Gastrocnemius medialis (tissue), 4 donors: ENCODE results near the gene UCK2. TPM values are rescaled to one million over a fixed set of nuclear protein-coding genes. Genes with fewer than 3 reads are reported as not detected.

Source experiments
- ATAC-seq, 2 donors: fragments of 150-250 bp; one replicate each; pipeline ENCODE4 v1.9.1; 2016
- DNase-seq, 2 donors: peaks; one replicate each; pipeline ENCODE4 v3.0.0-alpha.2; 2019
- H3K27ac ChIP-seq, 4 donors: fragments of 200-600 bp; sonication (generic); 1 replicate in 1 of 4; 2 replicates in 3 of 4; pipeline ENCODE4 v1.5.1; 2016 to 2018; ENCODE audit warnings: mild to moderate bottlenecking in 2 of 4, moderate library complexity in 1 of 4
- H3K27me3 ChIP-seq, 3 donors: fragments of 200-600 bp; sonication (generic) in 2 of 3; 1 replicate in 1 of 3; 2 replicates in 2 of 3; pipeline versions ENCODE4 v1.5.1 to v1.6.0; 2016 to 2019; ENCODE audit warnings: mild to moderate bottlenecking in 1 of 3, moderate library complexity in 1 of 3
- H3K36me3 ChIP-seq, 2 donors: fragments of 200-600 bp; sonication (generic) in 1 of 2; one replicate each; pipeline ENCODE4 v1.5.1; 2017 to 2018
- H3K4me1 ChIP-seq, 2 donors: fragments of 200-600 bp; sonication (generic) in 1 of 2; one replicate each; pipeline ENCODE4 v1.5.1; 2016 to 2017; ENCODE audit warnings: mild to moderate bottlenecking in 2 of 2
- H3K4me3 ChIP-seq, 4 donors: fragments of 200-600 bp; sonication (generic) in 3 of 4; 1 replicate in 1 of 4; 2 replicates in 3 of 4; pipeline ENCODE4 v1.5.1; 2016 to 2019; ENCODE audit warnings: mild to moderate bottlenecking in 2 of 4
- H3K9me3 ChIP-seq, 3 donors: fragments of 200-600 bp; sonication (generic) in 2 of 3; 1 replicate in 1 of 3; 2 replicates in 2 of 3; pipeline ENCODE4 v1.5.1; 2016 to 2019
- CTCF ChIP-seq, 5 experiments: fragments of 450-650 bp in 3 of 5; fragments of 200-600 bp in 2 of 5; sonication (generic) in 2 of 5; IDR thresholded peaks in 4 of 5; conservative IDR thresholded peaks in 1 of 5; 1 replicate in 4 of 5; 2 replicates in 1 of 5; pipeline ENCODE4 v1.5.1; 2016 to 2019; ENCODE audit warnings: antibody characterized with exemption in 5 of 5, mild to moderate bottlenecking in 3 of 5, moderate library complexity in 3 of 5
- POLR2A ChIP-seq, 2 donors: fragments of 450-650 bp; IDR thresholded peaks; one replicate each; pipeline ENCODE4 v1.6.1; 2017; ENCODE audit warnings: antibody characterized with exemption in 2 of 2, mild to moderate bottlenecking in 2 of 2, moderate library complexity in 2 of 2
- in situ Hi-C, 4 donors: fragments of 200-750 bp; cut with MboI; loops; one replicate each; pipeline versions ENCODE4 v1.15.0 to v1.8.0; 2017; ENCODE audit warnings: low sequenced_read_pairs in 4 of 4
- intact Hi-C: fragments of 100-400 bp; cut with DNase I; formaldehyde crosslinking; loops from one replicate; pipeline ENCODE4 v1.15.1; 2023; ENCODE audit warnings: low total_unique reads
- total RNA-seq, 4 donors: library from RNA; depleted of rRNA; stranded (reverse); fragments of >200 nt; gene quantifications; one replicate each; pipeline versions ENCODE4 v1.1.0 to v1.2.3, GENCODE V29; 2016

Gene UCK2
- total RNA-seq, 4 donors from 2014 or later: 14.0 to 32.7 (median 24.1) TPM

GRCh38 chr1:165875604-165876003, 48.2 kb downstream of the UCK2 start:
- in situ Hi-C loops: no loop called here
- no peak for ATAC-seq
- no peak for TF ChIP-seq POLR2A (IDR thresholded peaks at IDR 0.05)
- no peak for TF ChIP-seq CTCF (IDR thresholded peaks at IDR 0.05 in 4 of 5, conservative IDR thresholded peaks at IDR 0.05 in 1 of 5)

GRCh38 chr1:165876121-165876520, 48.7 kb downstream of the UCK2 start:
- in situ Hi-C loops: no loop called here
- Histone ChIP-seq H3K36me3 (no peaks in the 10 kb centered on the region), H3K27ac (no peak overlapping the region), H3K27me3 (no peaks in the 10 kb centered on the region), H3K4me3 (no peak overlapping the region), H3K4me1 (peaks cover 2 to 4% of the 10 kb centered on the region in 2 donors), H3K9me3 (no peaks in the 10 kb centered on the region)
- no peak for TF ChIP-seq POLR2A (IDR thresholded peaks at IDR 0.05)
- no peak for TF ChIP-seq CTCF (IDR thresholded peaks at IDR 0.05 in 4 of 5, conservative IDR thresholded peaks at IDR 0.05 in 1 of 5)
- no peak for ATAC-seq
- intact Hi-C loops: no loop called here
- no peak for DNase-seq

More at GRCh38 chr1:165875604-165876003, 48.2 kb downstream of the UCK2 start:
- H3K4me1 ChIP-seq: peaks cover 6 to 8% of the 10 kb centered on the region in 2 donors
- intact Hi-C loops: no loop called here
- H3K9me3 ChIP-seq: no peaks in the 10 kb centered on the region
- H3K27me3 ChIP-seq: no peaks in the 10 kb centered on the region
- no peaks in the 10 kb centered on the region for H3K36me3 ChIP-seq
- no peak for DNase-seq
- no peak overlapping the region for H3K4me3 ChIP-seq
- no peak overlapping the region for H3K27ac ChIP-seq

GRCh38 chr1:165877411-165877810, 50.0 kb downstream of the UCK2 start:
- no peaks in the 10 kb centered on the region for H3K4me1 ChIP-seq
- H3K27ac ChIP-seq: no peak overlapping the region
- no peaks in the 10 kb centered on the region for H3K27me3 ChIP-seq
- ATAC-seq (no peak), DNase-seq (no peak)
- no peak overlapping the region for H3K4me3 ChIP-seq
- no peaks in the 10 kb centered on the region for H3K9me3 ChIP-seq
- no peaks in the 10 kb centered on the region for H3K36me3 ChIP-seq
- TF ChIP-seq CTCF (IDR thresholded peaks at IDR 0.05 in 4 of 5, conservative IDR thresholded peaks at IDR 0.05 in 1 of 5): no peak
- no peak for TF ChIP-seq POLR2A (IDR thresholded peaks at IDR 0.05)
- intact Hi-C loops: no loop called here
- in situ Hi-C loops: no loop called here

- Histone ChIP-seq H3K27ac (no peak overlapping the region), H3K4me3 (no peak overlapping the region), H3K27me3 (no peaks in the 10 kb centered on the region), H3K4me1 (no peaks in the 10 kb centered on the region), H3K36me3 (no peaks in the 10 kb centered on the region), H3K9me3 (no peaks in the 10 kb centered on the region)
- TF ChIP-seq POLR2A (IDR thresholded peaks at IDR 0.05) (no peak), CTCF (IDR thresholded peaks at IDR 0.05 in 4 of 5, conservative IDR thresholded peaks at IDR 0.05 in 1 of 5) (no peak)
- ATAC-seq (no peak), DNase-seq (no peak)
- in situ Hi-C loops (no loop called here), intact Hi-C loops (no loop called here)
Observed at GRCh38 chr1:165877940-165878556, 50.6 kb downstream of the UCK2 start.

GRCh38 chr1:165879946-165880345, 52.5 kb downstream of the UCK2 start:
- TF ChIP-seq POLR2A (IDR thresholded peaks at IDR 0.05) (no peak), CTCF (IDR thresholded peaks at IDR 0.05 in 4 of 5, conservative IDR thresholded peaks at IDR 0.05 in 1 of 5) (no peak)
- H3K27ac ChIP-seq: no peak overlapping the region
- no peaks in the 10 kb centered on the region for H3K27me3 ChIP-seq
- in situ Hi-C loops: no loop called here
- intact Hi-C loops: no loop called here
- no peaks in the 10 kb centered on the region for H3K36me3 ChIP-seq
- H3K4me3 ChIP-seq: no peak overlapping the region
- peaks cover 4 to 8% of the 10 kb centered on the region in 2 donors for H3K4me1 ChIP-seq
- H3K9me3 ChIP-seq: no peaks in the 10 kb centered on the region
- no peak for DNase-seq
- ATAC-seq: no peak
